ENCODE measurements around the gene MYO19.

Gene MYO19

DNA sequence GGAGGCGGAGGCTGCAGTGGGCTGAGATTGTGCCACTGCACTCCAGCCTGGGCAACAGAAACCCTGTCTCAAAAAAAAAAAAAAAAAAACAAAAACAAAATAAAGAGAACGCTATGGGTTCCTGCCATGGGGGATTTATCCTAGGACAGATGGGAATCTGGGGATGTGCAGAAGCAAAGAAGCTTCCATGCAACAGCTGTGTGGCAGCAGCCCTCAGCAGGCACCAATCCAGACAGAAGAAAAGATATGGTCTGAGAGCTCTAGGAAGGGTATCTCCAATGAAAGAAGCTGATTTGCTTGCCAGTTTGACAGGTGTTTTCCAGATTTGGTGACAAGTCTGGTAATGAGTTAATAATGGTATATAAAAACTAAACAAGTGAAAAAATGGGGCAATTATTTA, 11.6 kb downstream of the MYO19 start:
- Histone ChIP-seq H2AFZ (ENCODE audit: low read depth, low read length) (no peak overlapping the region), H4K20me1 (ENCODE audit: insufficient read depth, low read length) (no peaks in the 10 kb centered on the region; the same call in 1 of the 2 replicates), H3K36me3 (replicated peaks; ENCODE audit: low read depth, low read length) (peaks cover 52% of the 10 kb centered on the region), H3K9ac (ENCODE audit: low read length) (no peak overlapping the region), H3K9me3 (ENCODE audit: insufficient read depth, low read length) (no peaks in the 10 kb centered on the region), H3K27ac (ENCODE audit: low read length) (no peak overlapping the region), H3K4me1 (ENCODE audit: low read length) (peaks cover 11% of the 10 kb centered on the region), H3K27me3 (ENCODE audit: low read depth, low read length) (no peaks in the 10 kb centered on the region), H3K79me2 (ENCODE audit: low read length) (no peaks in the 10 kb centered on the region), H3K4me2 (ENCODE audit: low read length) (no peak overlapping the region), H3K4me3 (ENCODE audit: low read length) (no peak overlapping the region)
- no peak for TF ChIP-seq EZH2phosphoT487 (IDR thresholded peaks at IDR 0.05; ENCODE audit: low read depth)
- TF ChIP-seq, protein P1, sequence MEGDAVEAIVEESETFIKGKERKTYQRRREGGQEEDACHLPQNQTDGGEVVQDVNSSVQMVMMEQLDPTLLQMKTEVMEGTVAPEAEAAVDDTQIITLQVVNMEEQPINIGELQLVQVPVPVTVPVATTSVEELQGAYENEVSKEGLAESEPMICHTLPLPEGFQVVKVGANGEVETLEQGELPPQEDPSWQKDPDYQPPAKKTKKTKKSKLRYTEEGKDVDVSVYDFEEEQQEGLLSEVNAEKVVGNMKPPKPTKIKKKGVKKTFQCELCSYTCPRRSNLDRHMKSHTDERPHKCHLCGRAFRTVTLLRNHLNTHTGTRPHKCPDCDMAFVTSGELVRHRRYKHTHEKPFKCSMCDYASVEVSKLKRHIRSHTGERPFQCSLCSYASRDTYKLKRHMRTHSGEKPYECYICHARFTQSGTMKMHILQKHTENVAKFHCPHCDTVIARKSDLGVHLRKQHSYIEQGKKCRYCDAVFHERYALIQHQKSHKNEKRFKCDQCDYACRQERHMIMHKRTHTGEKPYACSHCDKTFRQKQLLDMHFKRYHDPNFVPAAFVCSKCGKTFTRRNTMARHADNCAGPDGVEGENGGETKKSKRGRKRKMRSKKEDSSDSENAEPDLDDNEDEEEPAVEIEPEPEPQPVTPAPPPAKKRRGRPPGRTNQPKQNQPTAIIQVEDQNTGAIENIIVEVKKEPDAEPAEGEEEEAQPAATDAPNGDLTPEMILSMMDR (IDR thresholded peaks at IDR 0.05; ENCODE audit: low read depth, low read length): no peak

DNA sequence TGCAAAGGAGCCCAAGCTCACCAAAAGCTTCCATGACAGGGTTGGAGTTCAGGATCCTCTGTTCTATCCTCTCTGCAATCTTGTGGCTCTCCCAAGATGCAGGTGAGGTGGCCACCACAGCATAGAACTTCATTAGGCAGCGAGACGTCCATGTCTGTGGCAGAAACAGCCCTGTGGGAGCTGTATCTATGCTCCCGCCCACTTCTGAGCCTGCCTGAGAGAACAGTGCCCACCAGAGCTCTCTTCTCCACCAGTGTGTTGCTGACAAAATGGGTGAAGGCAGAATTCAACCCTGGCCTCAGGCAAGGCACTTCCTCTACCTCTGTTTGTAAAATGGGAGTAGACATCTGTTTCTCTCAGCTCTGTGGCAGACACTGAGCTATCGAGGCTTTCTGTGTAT, 18.8 kb downstream of the MYO19 start:
- Histone ChIP-seq H4K20me1 (ENCODE audit: insufficient read depth, low read length) (no peaks in the 10 kb centered on the region), H3K9ac (ENCODE audit: low read length) (no peak overlapping the region), H3K4me2 (ENCODE audit: low read length) (no peak overlapping the region), H3K79me2 (ENCODE audit: low read length) (no peaks in the 10 kb centered on the region), H3K9me3 (ENCODE audit: insufficient read depth, low read length) (no peaks in the 10 kb centered on the region), H3K36me3 (replicated peaks; ENCODE audit: low read depth, low read length) (peaks cover 15% of the 10 kb centered on the region), H3K27ac (ENCODE audit: low read length) (no peak overlapping the region), H3K4me3 (ENCODE audit: low read length) (no peak overlapping the region), H3K4me1 (ENCODE audit: low read length) (peaks cover 11% of the 10 kb centered on the region), H2AFZ (ENCODE audit: low read depth, low read length) (no peak overlapping the region), H3K27me3 (ENCODE audit: low read depth, low read length) (no peaks in the 10 kb centered on the region)
- TF ChIP-seq, protein P1 (IDR thresholded peaks at IDR 0.05; ENCODE audit: low read depth, low read length): no peak
- no peak for TF ChIP-seq EZH2phosphoT487 (IDR thresholded peaks at IDR 0.05; ENCODE audit: low read depth)

DNA sequence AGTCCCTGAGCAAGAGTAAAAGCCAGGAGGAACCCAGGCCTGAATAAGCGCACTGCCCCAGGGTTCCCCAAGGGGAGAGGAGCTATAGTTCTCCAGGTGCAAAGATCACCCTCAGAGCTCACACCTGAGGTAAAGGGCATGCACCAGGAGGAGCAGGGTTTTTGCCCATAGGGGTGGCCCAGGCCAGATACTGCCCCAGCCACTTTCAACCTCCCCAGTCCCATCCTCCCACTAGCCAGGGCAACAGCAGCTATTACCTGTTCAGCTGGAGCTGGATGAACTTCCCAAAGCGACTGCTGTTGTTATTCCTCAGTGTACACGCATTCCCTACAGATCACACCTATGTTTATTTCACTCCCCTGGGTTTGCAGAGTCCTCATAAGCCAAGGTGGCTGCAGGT, 19.8 kb downstream of the MYO19 start:
- H3K9me3 ChIP-seq (ENCODE audit: insufficient read depth, low read length): no peaks in the 10 kb centered on the region
- no peak overlapping the region for H2AFZ ChIP-seq (ENCODE audit: low read depth, low read length)

DNA sequence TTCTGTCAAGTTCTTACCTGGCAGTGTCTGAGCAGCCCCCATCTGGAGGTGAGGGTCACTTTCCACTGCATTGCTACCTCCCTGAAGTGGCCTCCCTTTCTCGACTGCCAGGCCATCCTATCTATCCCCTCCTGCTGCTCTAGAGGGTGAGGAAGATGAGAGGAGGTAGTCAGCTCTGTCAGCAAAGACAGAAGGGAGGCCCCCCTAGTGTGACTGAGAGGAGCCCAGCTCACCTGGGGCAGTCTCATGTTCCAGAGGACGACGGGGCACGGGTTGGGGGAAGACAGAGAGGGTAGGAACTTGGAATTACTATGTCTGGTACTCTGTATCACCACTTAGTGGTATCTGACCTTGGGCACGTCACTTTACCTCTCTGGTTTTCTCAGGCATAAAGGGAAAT, 22.0 kb downstream of the MYO19 start:
- Histone ChIP-seq H3K9me3 (ENCODE audit: insufficient read depth, low read length) (no peaks in the 10 kb centered on the region), H2AFZ (ENCODE audit: low read depth, low read length) (no peak overlapping the region), H3K27me3 (ENCODE audit: low read depth, low read length) (no peaks in the 10 kb centered on the region), H3K4me1 (ENCODE audit: low read length) (no peaks in the 10 kb centered on the region), H3K79me2 (ENCODE audit: low read length) (no peaks in the 10 kb centered on the region), H3K9ac (ENCODE audit: low read length) (no peak overlapping the region), H3K4me2 (ENCODE audit: low read length) (no peak overlapping the region), H3K27ac (ENCODE audit: low read length) (no peak overlapping the region), H4K20me1 (ENCODE audit: insufficient read depth, low read length) (no peaks in the 10 kb centered on the region), H3K4me3 (ENCODE audit: low read length) (no peak overlapping the region), H3K36me3 (replicated peaks; ENCODE audit: low read depth, low read length) (peaks cover 3% of the 10 kb centered on the region)
- TF ChIP-seq, protein P1 (IDR thresholded peaks at IDR 0.05; ENCODE audit: low read depth, low read length): no peak
- TF ChIP-seq EZH2phosphoT487 (IDR thresholded peaks at IDR 0.05; ENCODE audit: low read depth): no peak

More for the DNA sequence above, 19.8 kb downstream of the MYO19 start:
- Histone ChIP-seq H4K20me1 (ENCODE audit: insufficient read depth, low read length) (no peaks in the 10 kb centered on the region), H3K27me3 (ENCODE audit: low read depth, low read length) (no peaks in the 10 kb centered on the region), H3K36me3 (replicated peaks; ENCODE audit: low read depth, low read length) (peaks cover 9% of the 10 kb centered on the region), H3K4me3 (ENCODE audit: low read length) (no peak overlapping the region), H3K9ac (ENCODE audit: low read length) (no peak overlapping the region), H3K4me1 (ENCODE audit: low read length) (peaks cover 11% of the 10 kb centered on the region), H3K27ac (ENCODE audit: low read length) (no peak overlapping the region), H3K4me2 (ENCODE audit: low read length) (no peak overlapping the region), H3K79me2 (ENCODE audit: low read length) (no peaks in the 10 kb centered on the region)
- TF ChIP-seq EZH2phosphoT487 (IDR thresholded peaks at IDR 0.05; ENCODE audit: low read depth): no peak
- TF ChIP-seq, protein P1 (IDR thresholded peaks at IDR 0.05; ENCODE audit: low read depth, low read length): no peak

Data from OCI-LY3 (cell line).